ENCODE results near the gene SMC4.

SMC4 gene

DNA sequence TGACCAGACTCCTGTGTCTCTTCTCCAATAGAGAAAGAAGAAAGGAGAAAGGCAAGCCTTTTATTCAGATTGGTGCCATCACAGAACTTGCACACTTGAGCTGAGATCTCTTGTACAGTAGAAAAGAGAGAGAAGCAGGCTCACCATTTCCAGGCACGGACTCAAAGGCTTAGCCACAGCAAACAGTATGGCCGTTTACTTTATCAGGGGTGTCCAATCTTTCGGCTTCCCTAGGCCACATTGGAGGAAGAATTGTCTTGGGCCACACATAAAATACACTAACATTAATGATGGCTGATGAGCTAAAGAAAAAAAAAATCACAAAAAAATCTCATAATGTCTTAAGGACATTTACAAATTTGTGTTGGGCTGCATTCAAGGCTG is 5.4 kb upstream of the SMC4 start:
- DNase-seq (ENCODE audit: low spot score), result no peak

DNA sequence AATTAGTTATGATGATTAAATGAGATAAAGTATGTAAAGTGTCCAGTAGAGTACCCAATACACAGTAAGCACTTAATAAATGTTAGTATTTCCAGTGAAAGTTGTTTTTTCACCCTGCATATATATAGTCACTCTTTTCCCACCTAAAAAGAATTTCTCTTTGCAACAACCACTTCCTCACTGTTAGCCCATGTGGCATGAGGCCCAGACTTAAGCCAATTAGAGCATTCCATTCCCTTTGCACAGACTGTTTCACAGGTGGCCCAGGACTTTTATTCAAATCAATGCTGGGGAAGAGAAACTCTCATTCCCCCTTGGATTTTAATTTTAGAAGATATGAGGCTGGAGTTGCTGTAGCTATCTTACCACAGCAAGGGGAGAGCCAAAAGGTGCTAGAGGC is 4.2 kb upstream of the SMC4 start:
- DNase-seq (ENCODE audit: low spot score), result no peak

DNA sequence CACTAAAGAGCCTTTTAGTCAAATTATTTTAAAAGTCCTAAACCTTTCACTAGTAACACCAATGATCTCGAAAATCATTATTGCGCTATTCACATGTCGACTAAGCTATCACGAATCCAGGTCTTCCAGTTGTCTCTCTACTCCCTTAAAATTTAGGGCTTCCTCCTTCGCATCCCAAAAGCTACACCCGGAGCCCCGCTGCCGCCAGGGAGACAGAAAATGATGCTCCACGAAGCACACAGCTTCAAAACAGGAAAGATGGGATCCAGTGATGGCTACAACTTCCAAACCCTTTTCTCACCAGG is 678 bp upstream of the SMC4 start:
- no peak for DNase-seq (ENCODE audit: low spot score)

DNA sequence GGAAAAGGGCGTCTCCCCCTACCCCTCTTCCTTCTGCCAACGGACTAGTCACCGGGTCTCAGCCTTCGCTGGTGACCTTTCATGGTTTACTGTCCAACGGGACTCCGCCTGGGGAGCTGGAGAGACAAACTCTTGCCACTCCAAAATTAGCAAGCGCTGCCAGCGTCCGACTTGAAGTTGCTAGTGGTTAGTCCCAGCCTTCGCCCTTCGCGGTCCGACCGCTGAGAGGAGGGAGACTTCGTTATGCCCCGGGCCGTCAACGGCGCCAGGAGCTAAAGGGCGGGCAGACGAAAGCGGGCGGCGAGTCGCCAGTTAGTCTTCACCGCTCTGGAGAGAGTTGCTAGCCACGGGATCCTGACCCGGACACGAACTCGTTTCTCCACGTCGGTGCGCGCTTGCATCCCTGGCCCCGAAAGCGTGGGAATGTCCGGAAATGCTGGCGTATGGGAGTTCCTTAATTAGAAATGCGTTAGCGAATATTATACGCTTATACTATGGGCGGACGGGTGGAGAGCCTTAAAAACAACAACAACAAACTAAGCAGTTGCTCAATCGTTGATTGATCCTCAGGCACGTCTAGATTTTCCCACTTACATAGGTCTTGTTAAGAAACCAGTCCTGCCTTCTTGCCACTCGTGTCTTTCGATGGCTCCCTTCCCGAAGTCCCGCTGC is 716 bp downstream of the SMC4 start:
- peak; percentile 34 for DNase-seq (ENCODE audit: low spot score)

DNA sequence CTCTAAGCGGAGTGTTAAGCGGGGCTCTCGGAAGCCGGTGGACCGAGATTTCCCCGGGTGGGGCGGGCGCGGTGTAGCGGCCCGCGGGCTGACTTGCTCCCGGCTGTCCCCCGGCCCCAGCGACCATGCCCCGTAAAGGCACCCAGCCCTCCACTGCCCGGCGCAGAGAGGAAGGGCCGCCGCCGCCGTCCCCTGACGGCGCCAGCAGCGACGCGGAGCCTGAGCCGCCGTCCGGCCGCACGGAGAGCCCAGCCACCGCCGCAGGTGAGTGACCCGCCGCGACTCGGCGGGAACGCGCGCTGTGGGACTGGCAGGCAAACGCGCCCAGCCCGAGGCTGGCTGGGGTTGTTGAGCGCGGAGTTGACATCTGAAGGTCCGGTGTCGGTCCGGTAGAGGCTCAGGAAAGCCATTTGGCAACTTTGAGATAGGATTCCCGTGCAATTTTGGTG is 1.3 kb downstream of the SMC4 start:
- no peak for DNase-seq (ENCODE audit: low spot score)

DNA sequence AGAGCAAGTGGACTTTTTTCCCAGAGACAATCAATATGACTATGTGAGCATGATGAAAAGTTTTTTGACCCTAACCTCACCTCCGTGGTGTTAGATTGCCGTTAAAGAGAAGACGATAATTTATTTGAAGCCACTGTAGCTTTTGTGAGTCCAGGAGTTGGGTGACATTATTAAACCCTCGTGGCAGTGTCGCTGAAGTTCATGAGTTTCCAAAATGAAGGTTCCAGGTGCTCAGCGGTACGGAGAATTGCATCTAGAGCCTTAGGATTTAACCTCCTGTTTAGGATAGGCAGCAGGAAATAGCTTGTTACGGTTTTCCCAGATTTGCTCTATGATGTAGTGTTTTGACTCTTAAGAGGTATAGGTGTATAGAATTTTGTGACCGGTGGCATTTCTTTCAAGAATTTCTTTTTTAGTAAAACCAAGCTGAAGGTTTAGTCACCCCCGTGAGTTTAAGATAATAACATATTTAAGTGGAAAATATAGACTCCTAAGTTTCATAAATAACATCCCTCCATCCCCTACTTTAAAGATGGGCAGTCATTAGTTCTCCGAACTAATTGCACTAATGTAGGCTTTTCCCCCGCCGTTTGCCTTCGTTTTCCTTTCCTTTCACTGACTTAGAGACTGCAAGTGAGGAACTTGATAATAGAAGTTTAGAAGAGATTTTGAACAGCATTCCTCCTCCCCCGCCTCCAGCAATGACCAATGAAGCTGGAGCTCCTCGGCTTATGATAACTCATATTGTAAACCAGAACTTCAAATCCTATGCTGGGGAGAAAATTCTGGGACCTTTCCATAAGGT is 2.0 kb downstream of the SMC4 start:
- DNase-seq (ENCODE audit: low spot score), result peak; percentile 30

DNA sequence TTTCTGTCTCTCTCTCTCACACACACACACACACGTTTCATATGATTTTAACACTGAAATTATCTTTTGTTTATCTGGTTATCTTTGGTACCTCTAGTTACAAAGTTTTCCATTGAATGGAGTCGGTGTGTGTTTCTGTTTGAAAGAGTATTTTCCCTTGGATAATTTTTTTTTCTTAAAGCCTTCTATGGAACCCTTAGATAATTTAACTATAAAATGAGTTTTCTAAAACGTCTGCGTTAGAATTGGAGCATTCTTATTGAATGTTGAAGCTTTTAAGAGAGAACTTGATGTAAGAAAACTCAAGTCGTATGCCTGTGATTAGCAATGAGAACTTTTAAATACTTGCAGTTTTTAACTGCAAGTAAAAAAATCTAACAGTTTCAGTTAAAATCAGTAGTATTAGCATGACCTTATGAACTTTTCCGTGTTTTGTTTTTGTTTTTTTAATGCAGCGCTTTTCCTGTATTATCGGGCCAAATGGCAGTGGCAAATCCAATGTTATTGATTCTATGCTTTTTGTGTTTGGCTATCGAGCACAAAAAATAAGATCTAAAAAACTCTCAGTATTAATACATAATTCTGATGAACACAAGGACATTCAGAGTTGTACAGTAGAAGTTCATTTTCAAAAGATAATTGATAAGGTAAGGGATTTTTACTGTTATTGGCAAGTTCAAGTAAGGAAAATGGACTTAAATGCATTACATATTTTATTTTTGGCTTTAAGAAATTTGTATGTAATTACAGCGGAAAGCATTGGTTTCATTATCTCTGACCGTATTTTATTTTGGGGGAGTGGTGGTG is 3.0 kb downstream of the SMC4 start:
- no peak for DNase-seq (ENCODE audit: low spot score)

DNA sequence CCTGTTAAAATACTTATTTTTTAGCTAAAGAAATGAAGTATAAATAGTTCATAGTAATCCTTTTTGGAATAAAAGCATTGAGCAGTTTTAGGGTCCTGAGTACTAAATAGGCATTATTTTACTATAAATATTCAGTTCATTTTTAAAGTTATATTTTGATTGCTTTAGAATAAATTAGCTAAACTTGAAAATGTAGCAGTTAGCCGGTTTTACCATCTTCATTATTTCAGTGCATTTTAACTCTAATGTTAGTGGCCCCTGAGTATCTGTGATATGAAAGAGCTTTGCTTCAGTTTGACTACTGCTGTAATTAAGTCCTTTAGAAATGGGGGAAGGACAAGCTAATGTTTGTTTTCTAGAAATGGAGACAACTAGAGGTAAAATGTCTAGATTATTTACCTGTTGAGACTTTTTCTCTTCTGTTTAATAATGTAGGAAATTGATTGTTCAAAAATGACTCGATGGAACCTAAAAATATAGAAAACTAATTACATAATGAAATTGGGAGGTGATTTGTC is 3.6 kb downstream of the SMC4 start:
- DNase-seq (ENCODE audit: low spot score), result no peak

DNA sequence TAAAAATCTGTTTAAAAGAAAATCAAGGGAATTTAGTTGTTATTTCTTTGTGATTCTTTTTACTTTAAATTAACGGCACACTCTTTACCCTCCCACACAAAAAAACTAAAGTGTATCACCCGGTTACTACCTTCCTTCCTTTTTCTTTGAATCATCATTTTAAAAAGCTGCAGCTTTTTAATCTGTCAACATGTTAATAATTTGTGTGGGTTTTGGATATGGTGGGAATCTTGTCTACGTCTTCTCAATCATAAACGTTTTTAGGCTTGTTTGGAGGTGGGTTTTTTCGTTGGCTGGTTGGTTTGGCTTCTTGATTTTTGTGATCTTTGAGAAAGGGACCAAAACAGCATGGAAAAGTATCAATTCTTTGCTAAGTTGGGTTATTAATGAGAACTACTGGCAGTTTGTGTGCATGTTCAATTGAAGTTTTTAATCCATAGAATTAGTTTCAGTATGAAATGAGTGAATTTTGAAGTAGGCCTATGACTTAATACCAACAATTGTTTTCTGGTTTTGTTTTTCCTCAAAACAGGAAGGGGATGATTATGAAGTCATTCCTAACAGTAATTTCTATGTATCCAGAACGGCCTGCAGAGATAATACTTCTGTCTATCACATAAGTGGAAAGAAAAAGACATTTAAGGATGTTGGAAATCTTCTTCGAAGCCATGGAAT is 4.5 kb downstream of the SMC4 start:
- no peak for DNase-seq (ENCODE audit: low spot score)

DNA sequence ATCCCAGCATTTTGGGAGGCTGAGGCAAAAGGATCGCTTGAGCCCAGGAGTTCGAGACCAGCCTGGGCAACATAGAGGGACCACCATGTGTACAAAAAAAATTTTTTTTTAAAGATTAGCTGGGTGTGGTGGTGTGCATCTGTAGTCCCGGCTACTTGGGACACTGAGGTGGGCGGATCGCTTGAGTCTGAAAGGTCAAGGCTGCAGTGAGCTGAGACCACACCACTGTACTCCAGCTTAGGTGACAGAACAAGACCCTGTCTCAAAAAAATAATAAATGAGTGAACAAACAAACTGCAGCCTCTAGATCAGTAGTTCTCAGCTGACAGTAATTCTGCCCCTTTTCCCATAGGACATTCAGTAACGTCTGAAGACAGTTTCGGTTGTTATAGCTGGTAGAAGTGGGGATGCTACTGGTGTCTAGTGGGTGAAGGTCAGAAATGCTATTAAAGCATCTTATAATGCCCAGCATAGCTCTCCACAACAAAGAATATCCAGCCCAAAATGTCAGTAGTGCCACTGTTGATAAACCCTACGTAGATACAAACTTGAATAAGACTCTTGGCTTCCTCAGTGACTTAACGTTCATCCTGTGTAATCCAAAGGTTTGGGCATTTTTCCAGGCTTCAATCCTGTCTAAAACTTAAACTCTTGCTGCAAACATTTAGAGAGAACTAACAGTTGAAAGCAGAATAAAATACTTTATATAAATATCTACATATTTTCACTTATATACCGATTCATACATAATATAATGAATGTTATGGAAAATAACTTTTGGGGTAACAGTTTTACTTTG is 10.6 kb downstream of the SMC4 start:
- DNase-seq (ENCODE audit: low spot score), result no peak

DNA sequence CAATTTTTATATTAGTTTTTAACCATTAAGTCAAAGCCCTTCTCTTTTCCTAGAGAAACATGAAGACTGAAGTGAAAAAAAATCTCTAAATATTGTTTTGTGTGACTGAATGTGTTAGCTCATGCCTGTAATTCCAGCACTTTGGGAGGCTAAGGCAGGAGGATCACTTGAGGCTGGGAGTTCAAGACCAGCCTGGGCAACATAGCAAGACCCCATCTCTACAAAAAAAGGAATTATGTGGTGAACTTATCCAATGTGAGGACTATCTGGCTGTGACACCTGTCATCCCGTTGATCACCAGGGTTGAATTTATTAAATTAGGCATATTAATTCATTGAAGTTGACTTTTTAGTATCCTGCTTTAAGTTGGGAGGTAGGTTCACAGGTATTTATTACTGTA is 13.0 kb downstream of the SMC4 start:
- no peak for DNase-seq (ENCODE audit: low spot score)

DNA sequence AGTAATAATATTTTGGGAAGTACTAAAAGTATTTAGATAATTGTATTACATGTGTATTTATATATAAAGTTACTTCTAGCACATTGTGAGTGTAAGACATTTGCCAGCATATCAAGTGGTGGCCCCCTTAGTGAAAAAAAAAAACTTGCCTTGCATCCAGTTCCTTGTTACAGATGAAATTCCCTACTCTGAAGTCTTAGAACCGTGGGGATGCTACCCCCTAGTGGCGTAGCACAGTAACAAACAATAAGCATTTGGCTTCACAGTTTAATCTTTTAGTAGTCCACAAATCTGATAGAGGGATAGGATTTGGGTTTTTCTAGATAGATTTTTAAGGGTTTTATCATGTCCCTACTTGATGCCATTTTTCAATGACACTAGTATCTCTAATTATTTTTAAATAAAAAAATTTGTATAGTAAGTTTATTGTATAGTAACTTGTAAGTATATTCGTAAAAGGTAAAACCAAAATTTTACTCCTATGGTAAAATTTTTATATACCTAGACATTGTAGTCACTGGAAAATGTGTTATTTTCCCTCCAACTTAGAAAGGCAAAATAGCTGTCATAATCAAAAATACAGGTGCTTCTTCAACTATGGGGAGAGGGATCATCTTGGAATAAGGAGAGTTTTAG is 14.3 kb downstream of the SMC4 start:
- DNase-seq (ENCODE audit: low spot score), result peak; percentile 83

DNA sequence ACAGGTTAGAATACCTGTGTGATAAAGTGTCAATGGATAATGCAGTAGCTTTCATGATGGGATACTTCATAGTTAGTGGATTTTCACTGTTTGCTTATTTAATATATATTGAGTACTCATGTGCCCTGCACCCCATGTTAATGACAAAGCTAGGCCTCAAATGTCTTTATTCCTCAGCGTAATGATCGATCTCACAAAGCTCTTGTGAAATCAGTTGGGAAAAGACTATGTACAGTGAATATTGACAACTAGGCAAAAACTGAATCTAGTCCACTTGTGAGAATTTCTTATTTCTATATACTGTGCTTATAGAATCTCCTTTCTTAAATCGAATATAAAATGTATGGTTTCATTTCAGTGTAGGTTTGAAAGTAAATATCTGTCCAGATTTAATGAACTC is 17.9 kb downstream of the SMC4 start:
- no peak for DNase-seq (ENCODE audit: low spot score)

DNA sequence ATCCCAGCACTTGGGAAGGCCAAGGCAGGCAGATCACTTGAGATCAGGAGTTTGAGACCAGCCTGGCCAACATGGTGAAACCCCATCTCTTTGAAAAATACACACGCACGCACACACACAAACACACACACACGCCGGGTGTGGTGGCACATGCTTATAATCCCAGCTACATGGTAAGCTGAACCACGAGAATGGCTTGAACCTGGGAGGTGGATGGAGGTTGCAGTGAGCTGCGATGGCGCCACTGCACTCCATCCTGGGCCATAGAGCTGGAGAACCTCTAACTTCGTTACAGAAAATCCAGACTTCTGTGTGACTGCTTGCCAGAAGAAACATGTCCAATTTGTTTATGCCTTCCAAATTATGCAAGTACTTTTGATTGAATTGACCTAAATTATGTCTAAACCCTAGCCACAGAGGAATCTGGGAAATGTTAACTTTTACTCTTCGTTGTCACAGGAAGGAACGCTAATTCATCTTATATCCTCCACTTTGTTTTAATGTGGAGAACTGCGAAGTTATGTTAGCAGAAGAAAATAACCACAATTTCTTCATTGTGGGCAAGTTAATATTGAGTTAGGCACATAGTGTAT is 28.5 kb downstream of the SMC4 start:
- DNase-seq (ENCODE audit: low spot score), result no peak

DNA sequence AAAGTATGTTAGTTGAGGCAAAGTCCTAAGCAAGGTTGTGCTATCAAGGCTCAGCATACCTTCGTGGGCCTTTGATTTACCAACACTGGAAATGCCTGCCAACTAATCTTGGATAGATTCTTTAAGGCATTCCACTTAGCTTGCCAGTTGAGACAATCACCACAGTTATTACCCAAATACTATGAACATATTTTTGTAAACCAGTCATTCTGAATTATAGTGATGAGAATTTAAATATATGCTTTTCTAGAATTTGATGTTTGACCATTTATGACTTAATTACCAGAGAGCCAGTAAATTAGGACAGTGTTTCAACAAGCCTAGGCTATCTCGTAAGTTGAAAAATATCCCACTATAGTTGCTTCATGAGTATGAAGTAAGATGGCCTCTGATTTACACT is 34.6 kb downstream of the SMC4 start:
- no peak for DNase-seq (ENCODE audit: low spot score)

DNA sequence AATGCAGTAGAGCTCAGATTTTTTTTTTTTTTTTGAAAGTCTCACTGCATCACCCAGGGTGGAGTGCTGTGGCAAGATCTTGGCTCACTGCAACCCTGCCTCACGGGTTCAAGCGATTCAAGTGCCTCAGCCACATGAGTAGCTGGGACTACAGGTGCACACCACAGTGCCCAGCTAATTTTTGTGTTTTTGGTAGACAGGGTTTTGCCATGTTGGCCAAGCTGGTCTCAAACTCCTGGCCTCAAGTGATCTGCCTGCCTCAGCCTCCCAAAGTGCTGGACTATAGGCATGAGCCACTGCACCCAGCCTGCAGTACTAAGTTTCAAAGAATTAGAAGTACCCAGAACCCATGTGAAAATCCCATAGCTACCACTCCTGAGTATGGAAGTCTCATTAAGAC is 35.6 kb downstream of the SMC4 start:
- DNase-seq (ENCODE audit: low spot score), result no peak

DNA sequence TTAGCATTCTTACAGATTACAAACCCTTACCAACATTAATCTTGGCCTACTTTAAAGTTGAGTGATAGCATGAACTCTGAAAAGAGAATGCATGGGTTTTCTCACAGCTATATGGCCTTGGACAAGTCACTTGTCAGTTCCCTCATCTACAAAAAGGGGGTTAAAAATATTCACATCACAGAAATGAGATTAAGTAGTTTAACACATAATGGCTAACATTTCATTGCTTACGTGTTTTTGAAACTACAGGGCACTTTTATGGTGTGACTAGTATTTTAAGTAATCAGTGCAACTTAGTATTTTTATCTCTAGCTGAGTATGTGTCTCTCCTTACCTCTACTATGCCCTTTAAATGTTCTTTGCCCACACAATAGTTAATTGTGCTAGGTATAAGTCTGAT is 36.3 kb downstream of the SMC4 start:
- no peak for DNase-seq (ENCODE audit: low spot score)

DNA sequence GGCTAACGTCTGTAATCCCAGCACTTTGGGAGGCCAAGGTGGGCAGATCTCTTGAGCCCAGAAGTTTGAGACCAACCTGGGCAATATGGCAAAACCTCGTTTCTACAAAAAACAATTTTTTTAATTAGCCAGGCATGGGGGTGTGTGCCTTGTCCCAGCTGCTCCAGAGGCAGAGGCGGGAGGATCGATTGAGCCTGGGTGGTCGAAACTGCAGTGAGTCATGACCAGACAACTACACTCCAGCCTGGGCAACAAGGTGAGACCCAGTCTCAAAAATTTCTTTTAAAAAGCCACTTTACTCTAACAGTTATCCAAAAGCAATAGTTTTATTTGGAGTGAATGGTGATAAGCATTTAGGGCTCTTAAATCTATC is 37.6 kb downstream of the SMC4 start:
- DNase-seq (ENCODE audit: low spot score), result no peak

DNA sequence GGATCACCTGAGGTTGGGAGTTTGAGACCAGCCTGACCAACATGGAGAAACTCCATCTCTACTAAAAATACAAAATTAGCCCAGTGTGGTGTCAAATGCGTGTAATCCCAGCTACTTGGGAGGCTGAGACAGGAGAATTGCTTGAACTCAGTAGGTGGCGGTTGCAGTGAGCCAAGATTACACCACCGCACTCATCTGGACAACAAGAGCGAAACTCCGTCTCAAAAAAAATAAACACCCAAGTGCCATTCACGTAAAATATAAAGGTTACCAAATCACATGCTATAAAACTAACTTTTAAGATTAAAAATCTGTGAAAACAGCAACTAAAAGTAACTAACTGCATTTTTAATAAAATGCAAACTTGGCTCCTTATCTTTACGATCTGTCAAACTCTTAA is 41.2 kb downstream of the SMC4 start:
- DNase-seq (ENCODE audit: low spot score), result no peak

DNA sequence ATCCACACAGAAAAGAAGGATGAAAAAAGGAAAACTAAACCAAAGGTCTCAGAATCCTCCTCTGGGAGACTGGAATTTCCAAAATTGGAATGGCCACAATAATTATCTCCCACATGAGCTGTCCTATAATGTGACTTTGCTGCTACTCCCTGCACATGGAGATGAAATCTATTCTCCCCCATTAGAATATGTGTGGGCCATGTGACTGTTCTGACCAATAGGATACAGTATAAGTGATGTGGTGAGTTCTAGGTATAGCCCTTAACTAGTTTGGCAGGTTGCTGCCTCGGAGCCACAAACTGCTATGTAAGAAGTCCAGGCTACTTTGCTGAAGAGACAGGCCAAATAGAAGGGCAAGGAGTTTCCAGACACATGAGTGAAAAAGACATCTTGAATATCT is 45.0 kb downstream of the SMC4 start:
- DNase-seq (ENCODE audit: low spot score), result no peak
